ENCODE results near the gene GGA1.
A peak's percentile ranks its signal among the peaks of the same experiment; 100 is the strongest.

The GGA1 gene

GRCh38 chr22:37566903-37567798, 41.5 kb upstream of the GGA1 start:
- DNase-seq (ENCODE audit: low read depth) = peak; percentile 56
- no peak overlapping the region for H3K4me3 ChIP-seq (ENCODE audit: control insufficient read depth, low read depth, low read length)
- peak; percentile 69 for TF ChIP-seq CTCF (conservative IDR thresholded peaks at IDR 0.05; ENCODE audit: control insufficient read depth, insufficient read depth, low read depth, low read length)

GRCh38 chr22:37568012-37568411, 40.6 kb upstream of the GGA1 start:
- no peak overlapping the region for H3K4me3 ChIP-seq (ENCODE audit: control insufficient read depth, low read depth, low read length)
- DNase-seq (ENCODE audit: low read depth) = no peak
- no peak for TF ChIP-seq CTCF (conservative IDR thresholded peaks at IDR 0.05; ENCODE audit: control insufficient read depth, insufficient read depth, low read depth, low read length)

- no peak for TF ChIP-seq CTCF (conservative IDR thresholded peaks at IDR 0.05; ENCODE audit: control insufficient read depth, insufficient read depth, low read depth, low read length)
- DNase-seq (ENCODE audit: low read depth) = no peak
- H3K4me3 ChIP-seq (ENCODE audit: control insufficient read depth, low read depth, low read length) = no peak overlapping the region
Observed at GRCh38 chr22:37568448-37569008, 40.1 kb upstream of the GGA1 start.

GRCh38 chr22:37569009-37569920, 39.4 kb upstream of the GGA1 start:
- no peak overlapping the region for H3K4me3 ChIP-seq (ENCODE audit: control insufficient read depth, low read depth, low read length)
- DNase-seq (ENCODE audit: low read depth) = no peak
- TF ChIP-seq CTCF (conservative IDR thresholded peaks at IDR 0.05; ENCODE audit: control insufficient read depth, insufficient read depth, low read depth, low read length) = no peak

- no peak for DNase-seq (ENCODE audit: low read depth)
Observed at GRCh38 chr22:37569921-37570660, 38.5 kb upstream of the GGA1 start.

More at GRCh38 chr22:37569921-37570660, 38.5 kb upstream of the GGA1 start:
- H3K4me3 ChIP-seq (ENCODE audit: control insufficient read depth, low read depth, low read length) = no peak overlapping the region
- TF ChIP-seq CTCF (conservative IDR thresholded peaks at IDR 0.05; ENCODE audit: control insufficient read depth, insufficient read depth, low read depth, low read length) = no peak
